Activated effector memory CD4-positive, alpha-beta T cell treated with anti-CD3 and anti-CD28 coated beads, Interleukin-2, amount 50 U/mL, for 16 hours (primary cell): Measurements from ENCODE around the gene NDUFV1.
"Not testable (repeated sequence)": the region's sequence is repeated elsewhere in the genome, so short reads cannot be mapped to it uniquely, and the experiment has no call there.

Experiments used
- DNase-seq: peaks from one replicate; pipeline ENCODE4 v3.0.0-alpha.2; 2020

The NDUFV1 gene

DNA sequence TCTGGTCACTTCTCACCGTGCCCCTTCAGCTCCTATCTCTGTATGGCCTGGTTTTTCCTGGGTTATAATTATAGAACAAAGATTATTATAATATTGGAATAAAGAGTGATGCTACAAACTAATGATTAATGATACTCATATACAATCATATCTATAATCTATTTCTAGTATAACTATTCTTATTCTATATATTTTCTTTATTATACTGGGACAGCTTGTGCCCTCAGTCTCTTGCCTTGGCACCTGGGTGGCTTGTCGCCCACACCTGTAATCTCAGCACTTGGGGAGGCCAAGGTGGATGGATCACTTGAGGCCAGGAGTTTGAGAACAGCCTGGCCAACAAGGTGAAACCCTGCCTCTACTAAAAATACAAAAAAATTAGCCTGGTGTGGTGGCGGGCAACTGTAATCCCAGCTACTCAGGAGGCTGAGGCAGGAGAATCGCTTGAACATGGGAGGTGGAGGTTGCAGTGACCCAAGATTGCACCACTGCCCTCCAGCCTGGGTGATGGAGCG is 53.0 kb downstream of the NDUFV1 start:
- DNase-seq, result not testable (repeated sequence)

DNA sequence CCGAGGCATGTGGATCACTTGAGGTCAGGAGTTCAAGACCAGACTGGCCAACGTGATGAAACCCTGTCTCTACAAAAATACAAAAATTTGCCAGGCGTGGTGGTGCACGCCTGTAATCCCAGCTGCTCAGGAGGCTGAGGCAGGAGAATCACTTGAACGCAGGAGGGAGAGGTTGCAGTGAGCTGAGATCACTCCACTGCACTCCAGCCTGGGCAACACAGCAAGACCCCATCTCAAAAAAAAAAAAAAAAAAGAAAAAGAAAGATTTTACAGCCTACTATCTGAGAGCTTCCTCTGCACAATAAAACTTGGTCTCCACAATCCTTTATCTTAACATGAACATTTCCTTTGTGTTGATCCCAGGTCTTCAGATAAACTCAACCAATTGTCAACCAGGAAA is 54.0 kb downstream of the NDUFV1 start:
- not testable (repeated sequence) for DNase-seq
